GM19463 (cell line): ENCODE measurements around the gene BIRC5.
"Not testable (repeated sequence)": the region's sequence is repeated elsewhere in the genome, so short reads cannot be mapped to it uniquely, and the experiment has no call there.

Experiments used
- ATAC-seq: cut with Tn5 transposase; IDR thresholded peaks from one replicate; pipeline ENCODE4 v1.9.1; 2021; ENCODE audit warnings: mild to moderate bottlenecking, moderate library complexity; ENCODE audit not compliant: unreplicated experiment

Gene BIRC5

GRCh38 chr17:78224231-78225087, 10.4 kb downstream of the BIRC5 start:
- ATAC-seq, result no peak

DNA sequence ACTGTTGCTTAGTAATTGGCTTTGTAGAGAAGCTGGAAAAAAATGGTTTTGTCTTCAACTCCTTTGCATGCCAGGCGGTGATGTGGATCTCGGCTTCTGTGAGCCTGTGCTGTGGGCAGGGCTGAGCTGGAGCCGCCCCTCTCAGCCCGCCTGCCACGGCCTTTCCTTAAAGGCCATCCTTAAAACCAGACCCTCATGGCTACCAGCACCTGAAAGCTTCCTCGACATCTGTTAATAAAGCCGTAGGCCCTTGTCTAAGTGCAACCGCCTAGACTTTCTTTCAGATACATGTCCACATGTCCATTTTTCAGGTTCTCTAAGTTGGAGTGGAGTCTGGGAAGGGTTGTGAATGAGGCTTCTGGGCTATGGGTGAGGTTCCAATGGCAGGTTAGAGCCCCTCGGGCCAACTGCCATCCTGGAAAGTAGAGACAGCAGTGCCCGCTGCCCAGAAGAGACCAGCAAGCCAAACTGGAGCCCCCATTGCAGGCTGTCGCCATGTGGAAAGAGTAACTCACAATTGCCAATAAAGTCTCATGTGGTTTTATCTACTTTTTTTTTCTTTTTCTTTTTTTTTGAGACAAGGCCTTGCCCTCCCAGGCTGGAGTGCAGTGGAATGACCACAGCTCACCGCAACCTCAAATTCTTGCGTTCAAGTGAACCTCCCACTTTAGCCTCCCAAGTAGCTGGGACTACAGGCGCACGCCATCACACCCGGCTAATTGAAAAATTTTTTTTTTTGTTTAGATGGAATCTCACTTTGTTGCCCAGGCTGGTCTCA, 11.2 kb downstream of the BIRC5 start:
- ATAC-seq, result no peak

- no peak for ATAC-seq
Measured at GRCh38 chr17:78226055-78226758, 12.2 kb downstream of the BIRC5 start.

GRCh38 chr17:78226759-78227454, 12.9 kb downstream of the BIRC5 start:
- ATAC-seq, result no peak

DNA sequence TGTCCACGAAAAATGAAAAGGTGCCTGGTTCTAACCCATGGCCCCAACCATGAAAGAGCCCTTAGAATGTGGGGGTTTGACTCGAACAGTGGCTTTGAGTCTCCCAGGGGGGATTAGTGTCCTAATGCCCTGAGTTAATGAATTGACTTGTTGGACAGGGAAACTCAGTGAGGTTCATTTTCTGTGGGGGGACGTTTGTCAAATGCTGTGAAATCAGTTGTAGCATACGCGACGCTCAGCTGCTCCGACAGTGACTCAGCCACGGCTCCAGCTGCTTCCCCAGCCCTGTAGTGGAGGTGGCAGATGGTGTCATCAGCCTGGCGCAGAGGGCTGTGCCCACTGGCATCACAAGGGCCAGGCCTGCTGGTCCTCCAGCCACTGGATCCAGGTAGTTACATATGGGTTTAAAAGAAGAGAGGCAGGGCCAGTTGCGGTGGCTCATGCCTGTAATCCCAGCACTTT, 13.4 kb downstream of the BIRC5 start:
- ATAC-seq, result no peak

DNA sequence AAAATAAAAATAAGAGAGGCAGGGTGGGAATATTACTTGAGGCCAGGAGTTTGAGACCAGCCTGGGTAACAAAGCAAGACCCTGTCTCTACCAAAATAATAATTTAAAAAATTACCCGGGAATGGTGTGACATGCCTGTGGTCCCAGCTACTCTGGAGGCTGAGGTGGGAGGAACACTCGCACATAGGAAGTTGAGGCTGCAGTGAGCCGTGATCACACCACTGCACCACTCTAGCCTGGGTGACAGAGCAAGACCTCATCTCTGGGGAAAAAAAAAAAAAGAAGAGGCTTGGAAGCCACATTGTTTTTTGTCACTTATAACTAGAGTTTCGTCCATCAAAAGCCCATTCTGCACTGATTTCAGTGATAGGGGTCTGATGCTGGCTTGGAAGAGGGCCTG, 14.1 kb downstream of the BIRC5 start:
- ATAC-seq, result no peak

- ATAC-seq, result no peak
Measured at GRCh38 chr17:78230252-78230962, 16.4 kb downstream of the BIRC5 start.

DNA sequence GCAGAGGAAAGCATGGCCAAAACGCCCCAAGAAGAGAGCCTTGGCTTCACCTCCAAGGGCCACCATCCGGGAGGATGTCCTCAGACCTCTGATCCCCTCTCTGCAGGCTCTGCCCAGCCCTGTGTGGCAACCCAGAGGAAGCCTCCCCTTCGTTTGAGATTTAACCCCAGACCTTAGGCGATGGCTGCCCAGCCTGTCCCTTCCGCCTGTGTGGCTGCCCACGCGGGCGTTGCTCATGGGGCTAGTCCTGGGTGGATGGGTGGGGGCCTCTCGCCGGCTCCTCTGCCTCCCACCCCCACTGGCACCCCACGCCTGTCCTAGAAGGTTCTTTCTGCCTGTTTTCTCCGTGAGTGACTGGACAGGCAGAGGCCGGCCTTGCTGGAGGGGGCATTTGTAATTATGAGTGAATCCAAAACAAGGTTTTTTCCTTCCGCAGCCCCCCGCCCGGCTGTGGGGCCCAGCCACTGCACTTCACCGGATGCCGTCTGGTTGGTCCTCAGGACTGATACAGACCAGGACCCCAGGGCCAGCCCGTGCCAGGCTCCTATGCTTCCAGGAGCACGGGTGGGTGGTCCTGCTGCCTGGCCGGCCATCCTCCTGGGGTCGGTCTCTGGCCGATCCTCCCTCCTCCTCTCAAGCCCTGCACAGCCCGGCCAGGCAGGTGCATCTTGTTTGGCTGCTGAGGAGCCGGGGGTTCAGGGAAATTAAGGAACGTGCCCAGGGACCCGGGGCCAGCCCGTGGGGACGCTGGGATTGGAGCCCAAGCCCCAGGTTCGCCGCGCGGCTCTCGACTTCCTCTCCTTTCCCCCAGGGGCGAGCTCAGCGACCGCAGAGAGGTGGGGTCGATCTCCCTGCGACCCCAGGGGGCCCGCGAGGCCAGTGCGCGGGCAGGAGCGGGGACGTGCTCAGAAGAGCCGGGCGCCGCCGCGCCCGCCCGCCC, 17.2 kb downstream of the BIRC5 start, which contains the start of gene TMEM235:
Gene TMEM235 (plus strand): TSS at position 636 of the 940 bp plus-strand sequence. CDS start 393 bp downstream, outside the sequence.
- ATAC-seq, result no peak

DNA sequence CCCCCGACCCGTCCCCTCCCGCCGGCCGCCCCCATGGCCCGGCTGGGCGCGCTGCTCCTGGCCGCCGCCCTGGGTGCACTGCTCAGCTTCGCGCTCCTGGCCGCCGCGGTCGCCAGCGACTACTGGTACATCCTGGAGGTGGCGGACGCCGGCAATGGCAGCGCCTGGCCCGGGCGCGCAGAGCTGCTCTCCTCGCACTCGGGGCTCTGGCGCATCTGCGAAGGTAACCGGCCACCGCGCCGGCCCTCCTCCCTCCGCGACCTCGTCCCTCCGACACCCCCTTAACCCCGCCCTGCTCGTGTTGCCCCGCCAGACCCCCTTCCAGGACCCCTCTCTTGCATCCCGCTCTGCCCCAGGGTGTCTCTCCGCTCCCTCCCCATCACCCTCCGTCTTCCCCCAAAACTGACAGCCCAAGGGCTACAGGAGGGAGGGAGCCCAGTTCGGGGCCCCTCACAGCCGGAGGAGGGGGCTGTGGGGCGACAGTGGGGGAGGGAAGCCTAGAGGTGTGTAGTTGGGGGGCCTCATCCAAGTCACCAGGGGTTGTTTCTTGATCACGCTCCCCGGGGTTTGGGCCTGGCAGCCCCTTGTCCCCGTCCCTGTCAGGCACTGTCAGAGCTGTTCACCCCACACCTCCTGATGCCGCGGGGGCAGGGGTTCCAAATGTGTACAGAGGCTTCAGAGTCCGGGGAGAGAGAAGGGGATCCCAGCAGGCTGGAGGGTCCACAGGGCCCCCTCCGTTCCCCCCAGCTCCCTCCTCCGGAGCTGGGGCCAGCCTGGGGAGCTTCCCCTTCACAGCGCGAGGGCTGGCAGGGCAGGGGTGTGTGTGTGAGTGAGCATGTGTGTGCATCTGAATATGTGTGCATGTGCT, 18.2 kb downstream of the BIRC5 start:
- ATAC-seq, result no peak

GRCh38 chr17:78232859-78233173, 18.8 kb downstream of the BIRC5 start:
- no peak for ATAC-seq

GRCh38 chr17:78233678-78234077, 19.6 kb downstream of the BIRC5 start:
- no peak for ATAC-seq

DNA sequence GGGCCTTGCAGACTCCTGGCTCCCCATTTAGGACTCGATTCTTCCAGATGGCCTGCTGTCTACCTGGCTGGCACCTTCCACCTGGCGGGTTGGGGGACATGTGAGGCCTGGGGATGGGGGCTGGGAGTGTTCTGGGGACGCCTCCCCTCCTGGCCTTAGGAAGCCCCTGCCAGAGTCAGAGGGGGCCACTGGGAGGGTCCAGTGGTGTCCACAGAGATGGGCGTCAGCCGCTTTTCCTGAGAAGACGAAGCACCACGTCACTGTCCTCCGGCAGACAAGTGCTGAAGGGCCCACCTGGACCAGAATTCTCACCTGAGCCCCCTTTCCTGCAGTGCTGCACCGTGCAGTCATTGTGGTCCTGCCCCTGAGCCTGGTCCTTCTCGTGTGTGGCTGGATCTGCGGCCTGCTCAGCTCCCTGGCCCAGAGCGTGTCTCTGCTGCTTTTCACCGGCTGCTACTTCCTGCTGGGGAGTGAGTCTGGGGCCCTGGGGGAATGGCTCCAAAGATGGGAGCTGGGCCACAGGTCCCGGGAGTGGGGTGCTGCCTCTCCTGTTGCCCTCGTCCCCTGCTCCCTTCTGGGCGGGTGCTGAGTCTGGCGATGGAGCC, 20.3 kb downstream of the BIRC5 start:
- ATAC-seq, result no peak

DNA sequence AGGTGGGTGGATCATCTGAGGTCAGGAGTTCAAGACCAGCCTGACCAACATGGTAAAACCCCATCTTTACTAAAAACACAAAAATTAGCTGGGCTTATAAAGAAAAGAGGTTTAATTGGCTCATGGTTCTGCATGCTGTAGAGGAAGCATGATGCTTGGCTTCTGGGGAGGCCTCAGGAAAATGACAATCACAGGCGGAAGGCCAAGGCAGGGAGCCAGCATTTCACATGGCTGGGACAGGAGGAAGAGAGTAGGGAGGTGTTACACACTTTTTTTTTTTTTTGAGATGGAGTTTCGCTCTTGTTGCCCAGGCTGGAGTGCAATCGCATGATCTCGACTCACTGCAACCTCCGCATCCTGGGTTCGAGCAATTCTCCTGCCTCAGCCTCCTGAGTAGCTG, 21.0 kb downstream of the BIRC5 start:
- not testable (repeated sequence) for ATAC-seq

DNA sequence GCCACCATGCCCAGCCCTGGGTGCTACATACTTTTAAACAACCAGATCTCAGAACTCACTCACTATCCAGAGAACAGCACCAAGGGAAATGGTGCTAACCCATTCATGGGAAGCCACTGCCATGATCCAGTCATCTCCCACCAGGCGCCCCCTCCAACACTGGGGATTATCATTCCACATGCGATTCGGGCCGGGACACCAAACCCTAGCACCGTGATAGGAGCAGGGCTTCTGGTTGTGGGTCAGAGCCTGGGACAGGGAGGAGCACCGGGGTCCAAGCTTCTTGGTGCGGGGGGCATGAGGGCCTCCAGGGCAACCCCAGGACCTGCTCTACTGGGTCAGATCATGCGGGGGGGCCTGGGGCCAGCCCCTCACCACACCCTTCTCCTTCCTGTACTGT, 21.8 kb downstream of the BIRC5 start:
- ATAC-seq, result no peak

GRCh38 chr17:78236362-78237127, 22.5 kb downstream of the BIRC5 start:
- no peak for ATAC-seq

GRCh38 chr17:78237401-78238012, 23.5 kb downstream of the BIRC5 start:
- no peak for ATAC-seq
